GM20000 (cell line): ENCODE measurements around the gene TSPAN31.

Source experiments
- DNase-seq: peaks from one replicate; pipeline ENCODE4 v3.0.0; 2012; ENCODE audit warnings: low spot score
- TF ChIP-seq, protein P1 (sequence below): IDR thresholded peaks from 2 replicates; pipeline ENCODE4 v1.5.1; 2012; ENCODE audit warnings: mild to moderate bottlenecking, control low read depth; ENCODE audit errors: extremely low read depth, missing control alignments

Gene TSPAN31

DNA sequence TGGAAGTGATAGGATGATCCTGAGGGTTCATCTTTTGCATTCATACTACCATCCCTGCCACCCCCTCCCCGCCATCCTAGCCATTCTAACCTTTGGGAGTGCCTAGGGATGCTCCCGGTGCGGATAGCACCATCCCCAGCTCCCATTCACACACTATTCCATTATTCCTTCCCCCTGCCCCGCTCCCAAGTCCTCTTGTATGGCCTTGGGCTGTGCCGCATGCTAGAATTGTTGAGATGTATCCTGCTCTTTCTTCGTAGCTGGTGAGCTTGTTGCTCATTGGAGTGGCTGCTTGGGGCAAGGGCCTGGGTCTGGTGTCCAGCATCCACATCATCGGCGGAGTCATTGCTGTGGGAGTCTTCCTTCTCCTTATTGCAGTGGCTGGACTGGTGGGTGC lies 644 bp downstream of the TSPAN31 start:
- no peak for DNase-seq
- TF ChIP-seq, protein P1, sequence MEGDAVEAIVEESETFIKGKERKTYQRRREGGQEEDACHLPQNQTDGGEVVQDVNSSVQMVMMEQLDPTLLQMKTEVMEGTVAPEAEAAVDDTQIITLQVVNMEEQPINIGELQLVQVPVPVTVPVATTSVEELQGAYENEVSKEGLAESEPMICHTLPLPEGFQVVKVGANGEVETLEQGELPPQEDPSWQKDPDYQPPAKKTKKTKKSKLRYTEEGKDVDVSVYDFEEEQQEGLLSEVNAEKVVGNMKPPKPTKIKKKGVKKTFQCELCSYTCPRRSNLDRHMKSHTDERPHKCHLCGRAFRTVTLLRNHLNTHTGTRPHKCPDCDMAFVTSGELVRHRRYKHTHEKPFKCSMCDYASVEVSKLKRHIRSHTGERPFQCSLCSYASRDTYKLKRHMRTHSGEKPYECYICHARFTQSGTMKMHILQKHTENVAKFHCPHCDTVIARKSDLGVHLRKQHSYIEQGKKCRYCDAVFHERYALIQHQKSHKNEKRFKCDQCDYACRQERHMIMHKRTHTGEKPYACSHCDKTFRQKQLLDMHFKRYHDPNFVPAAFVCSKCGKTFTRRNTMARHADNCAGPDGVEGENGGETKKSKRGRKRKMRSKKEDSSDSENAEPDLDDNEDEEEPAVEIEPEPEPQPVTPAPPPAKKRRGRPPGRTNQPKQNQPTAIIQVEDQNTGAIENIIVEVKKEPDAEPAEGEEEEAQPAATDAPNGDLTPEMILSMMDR = no peak

DNA sequence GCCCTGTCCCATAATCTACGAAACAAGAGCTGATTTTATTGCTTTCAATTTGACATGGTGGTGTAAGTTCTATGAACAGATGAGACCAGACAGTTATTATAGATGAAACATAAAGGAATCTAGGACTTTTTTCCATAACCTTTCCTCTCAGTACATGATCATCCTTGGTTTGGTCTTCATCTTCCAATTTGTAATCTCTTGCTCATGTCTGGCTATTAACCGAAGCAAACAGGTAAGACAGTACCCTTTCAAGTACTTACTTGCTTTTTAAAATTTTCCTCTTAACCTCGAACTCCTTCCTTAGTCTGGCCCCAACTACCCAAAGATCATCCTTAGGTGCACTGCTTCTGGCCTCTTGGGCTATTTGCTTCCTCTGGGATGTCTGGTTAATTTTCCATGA lies 1.2 kb downstream of the TSPAN31 start:
- TF ChIP-seq, protein P1 = no peak
- no peak for DNase-seq

DNA sequence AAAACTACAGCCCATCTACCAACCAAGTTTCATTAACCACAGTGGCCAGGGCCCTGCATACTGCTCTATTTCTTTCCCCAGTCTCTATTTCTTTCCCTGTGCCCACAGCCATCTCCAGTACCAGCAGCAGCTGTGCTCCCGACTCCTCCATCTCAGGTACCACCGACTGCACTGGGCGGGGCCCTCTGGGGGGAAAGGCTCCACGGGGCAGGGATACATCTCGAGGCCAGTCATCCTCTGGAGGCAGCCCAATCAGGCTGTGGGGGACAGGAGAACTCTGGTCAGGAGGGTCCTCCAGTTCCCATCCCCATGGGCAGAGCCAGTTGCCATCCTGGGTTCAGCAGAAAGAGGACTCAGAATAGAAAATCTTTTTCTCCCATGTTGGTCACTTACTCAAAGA lies 4.2 kb downstream of the TSPAN31 start:
- no peak for DNase-seq
- TF ChIP-seq, protein P1 = no peak

DNA sequence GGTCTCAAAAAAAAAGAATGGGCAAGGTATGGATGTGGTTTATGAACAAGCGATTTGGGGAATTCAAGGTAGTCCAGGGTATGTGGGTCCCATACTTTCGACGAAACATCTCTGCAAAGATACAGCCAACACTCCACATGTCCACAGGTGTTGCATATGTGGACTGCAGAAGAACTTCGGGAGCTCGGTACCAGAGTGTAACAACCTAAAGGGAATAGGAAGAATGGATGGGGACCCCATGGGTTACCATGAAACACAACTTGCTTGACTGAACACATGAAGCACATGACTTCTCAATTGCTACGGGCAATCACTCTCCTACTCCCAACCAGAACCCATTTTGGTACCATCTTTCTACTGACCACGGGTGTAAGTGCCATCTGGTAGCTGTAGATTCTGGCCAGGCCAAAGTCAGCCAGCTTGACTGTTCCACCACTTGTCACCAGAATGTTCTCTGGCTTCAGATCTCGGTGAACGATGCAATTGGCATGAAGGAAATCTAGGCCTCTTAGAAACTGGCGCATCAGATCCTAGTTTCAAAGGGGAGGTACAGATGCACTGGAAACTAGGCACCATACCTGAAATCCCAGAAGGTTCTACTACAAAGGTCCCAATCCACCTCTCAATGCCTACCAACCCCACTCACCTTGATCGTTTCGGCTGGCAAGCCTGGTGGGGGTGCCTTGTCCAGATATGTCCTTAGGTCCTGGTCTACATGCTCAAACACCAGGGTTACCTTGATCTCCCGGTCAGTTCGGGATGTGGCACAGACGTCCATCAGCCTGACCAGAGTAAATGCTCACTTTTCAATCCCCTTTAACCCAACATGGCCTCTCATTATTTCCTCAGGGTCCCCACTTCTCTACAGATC lies 6.0 kb downstream of the TSPAN31 start:
- no peak for DNase-seq
- TF ChIP-seq, protein P1 = no peak

DNA sequence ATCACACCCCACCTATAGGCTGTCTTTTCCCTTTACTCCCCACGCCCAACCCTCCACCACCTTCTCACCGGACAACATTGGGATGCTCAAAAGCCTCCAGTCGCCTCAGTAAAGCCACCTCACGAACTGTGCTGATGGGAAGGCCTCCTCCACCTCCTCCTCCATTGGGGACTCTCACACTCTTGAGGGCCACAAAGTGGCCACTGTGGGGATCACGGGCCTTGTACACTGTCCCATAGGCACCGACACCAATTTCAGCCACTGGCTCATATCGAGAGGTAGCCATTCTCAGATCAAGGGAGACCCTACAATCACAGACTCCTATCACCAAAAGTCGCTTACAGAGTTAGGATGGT lies 6.6 kb downstream of the TSPAN31 start:
- TF ChIP-seq, protein P1 = no peak
- DNase-seq = no peak

DNA sequence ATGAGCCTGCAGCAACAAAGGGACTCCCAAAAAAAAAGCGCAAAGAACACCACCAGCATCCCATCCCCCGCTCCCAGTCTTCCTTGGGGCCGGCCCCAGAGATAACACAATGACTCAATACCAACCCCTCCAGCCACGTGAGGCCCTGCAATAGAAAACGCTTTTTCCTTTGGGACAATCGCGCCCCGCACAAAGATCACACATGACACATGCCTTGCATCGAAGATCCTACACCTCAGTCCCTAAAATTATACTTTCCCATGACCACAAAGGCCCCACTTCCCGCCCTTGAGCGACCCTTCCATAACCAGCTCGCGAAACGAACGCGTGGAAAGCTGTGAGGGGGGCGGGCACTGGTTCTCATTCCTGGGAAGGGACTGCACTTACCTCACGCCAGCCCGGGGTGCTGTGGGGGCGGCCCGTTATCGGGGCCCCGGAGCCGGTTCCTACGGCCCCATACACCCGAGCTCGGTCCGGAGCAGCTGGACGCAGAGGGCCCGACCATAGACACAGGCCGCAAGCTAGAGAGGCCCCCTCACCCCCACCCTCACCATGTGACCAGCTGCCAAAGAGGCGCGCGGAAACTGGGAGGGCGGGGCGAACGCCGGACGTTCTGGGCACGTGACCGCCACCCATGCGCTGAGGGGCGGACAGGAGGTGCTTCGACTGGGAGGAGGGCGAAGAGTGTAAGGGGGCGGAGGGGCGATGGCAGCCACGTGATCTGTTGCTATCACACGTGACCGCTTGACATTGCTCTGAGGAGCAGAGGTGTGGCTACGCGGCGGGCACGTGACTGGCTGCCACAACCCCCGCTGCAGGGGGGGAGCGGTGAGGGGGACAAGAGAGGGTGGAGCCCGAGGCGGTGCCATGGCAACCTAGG lies 7.2 kb downstream of the TSPAN31 start, which contains the start of gene CDK4:
TSS of gene CDK4 (minus strand) at position 523 of the 880 bp plus-strand sequence. CDS start 593 bp downstream, outside the sequence.
- TF ChIP-seq, protein P1 = no peak
- DNase-seq = peak; percentile 96

DNA sequence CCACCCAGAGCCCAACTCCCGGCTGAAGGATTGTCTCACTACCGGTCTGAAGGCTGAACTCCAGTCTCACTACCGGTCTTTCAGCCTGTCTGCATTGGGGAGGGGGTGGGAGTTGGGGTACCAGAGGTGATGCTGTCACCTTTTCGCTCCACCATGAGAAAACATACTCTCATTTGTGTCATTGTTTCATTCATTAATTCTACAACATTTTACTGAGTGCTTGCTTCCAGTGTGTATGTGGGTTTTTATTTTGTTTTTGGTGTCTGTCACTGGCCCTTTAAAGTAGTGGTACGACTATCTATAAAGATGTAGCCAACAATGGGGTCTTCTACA lies 7.8 kb downstream of the TSPAN31 start:
- no peak for DNase-seq
- TF ChIP-seq, protein P1 = no peak
